GDM1 (cell line): Measurements from ENCODE around the gene RHBDF2.

Source experiments
- DNase-seq: peaks from one replicate; lab custom pipeline; 2025; lab: John Stamatoyannopoulos, UW

Gene RHBDF2

DNA sequence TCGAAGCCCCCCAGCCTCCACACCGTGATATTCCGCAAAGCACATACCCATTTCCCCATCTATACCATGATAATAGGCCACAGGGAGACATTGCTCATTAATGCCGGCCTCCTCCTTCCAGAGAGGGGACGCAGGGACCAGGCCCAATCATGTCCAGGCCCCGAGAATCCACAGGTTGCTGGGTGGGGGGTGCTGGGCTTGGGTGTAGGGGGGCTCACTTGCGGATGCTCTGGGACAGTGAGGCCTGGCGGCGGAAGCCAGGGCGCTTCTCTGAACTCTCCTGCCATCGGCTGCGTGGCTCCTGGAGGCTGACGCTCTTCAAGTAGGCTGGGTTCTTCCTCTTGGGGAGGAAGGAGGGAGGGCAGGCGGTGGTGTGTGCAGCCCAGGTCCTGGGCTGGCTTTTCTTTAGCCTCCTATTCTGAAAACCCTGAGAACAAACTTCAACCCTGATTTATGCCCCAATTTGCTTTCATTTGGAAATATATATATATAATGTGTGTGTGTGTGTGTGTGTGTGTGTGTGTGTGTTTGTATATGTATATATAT lies 21.6 kb downstream of the RHBDF2 start:
- DNase-seq: no peak

DNA sequence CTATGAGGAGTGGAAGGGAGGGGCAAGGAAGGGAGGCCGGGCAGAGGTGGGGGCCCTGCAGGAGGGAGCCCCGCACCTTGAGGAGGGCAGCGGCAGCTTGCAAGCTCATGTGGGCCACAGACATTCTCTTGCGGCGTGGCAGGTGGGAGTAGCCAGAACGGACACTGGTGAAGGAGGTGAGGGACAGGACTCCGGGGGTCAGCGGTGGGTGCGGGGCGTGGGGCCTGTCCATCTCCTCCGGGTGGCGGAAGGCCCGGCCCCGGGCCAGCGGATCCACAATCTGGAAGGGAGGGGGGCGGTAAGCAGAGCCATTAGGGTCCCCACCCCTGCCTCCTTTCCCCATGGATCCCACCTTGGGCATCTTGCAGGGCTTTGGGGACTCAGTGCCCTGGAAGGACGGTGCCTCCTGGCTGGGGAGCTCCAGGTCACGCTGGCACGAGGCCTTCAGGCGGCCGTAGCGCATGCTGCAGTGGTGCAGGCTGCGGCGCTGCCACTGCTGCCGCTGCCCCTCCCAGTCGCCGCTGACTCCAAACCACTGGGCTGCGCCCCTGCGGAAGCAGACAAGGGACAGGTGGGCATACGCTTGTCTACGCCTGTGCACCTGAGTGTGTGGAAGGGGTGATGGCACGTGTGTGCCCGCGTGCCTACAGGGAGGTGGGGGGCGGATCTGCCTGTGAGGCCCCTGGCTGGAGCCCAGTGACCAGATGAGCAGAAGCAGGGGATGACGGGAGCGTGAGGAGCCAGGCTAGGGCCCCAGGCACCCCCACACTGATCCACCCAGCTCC lies 22.3 kb downstream of the RHBDF2 start:
- DNase-seq: no peak

DNA sequence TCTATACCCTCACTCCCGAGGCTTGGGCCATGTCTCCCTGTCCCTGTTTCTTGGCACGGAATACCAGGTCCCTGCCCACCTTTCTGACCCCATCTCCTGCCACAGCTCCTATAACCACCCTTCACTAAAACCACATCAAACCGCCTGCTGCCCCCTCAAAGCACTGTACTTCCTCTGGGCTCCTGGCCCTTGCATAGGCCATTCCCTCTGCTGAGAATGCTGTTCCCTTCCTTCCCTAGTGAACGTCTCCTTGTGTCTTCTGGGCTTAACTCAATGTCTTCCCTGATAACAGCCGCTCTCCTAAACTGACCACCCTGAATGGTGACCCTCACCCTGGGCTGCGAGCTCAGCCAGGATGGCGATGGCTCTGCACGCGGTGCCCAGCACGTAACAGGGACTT lies 23.1 kb downstream of the RHBDF2 start:
- no peak for DNase-seq

DNA sequence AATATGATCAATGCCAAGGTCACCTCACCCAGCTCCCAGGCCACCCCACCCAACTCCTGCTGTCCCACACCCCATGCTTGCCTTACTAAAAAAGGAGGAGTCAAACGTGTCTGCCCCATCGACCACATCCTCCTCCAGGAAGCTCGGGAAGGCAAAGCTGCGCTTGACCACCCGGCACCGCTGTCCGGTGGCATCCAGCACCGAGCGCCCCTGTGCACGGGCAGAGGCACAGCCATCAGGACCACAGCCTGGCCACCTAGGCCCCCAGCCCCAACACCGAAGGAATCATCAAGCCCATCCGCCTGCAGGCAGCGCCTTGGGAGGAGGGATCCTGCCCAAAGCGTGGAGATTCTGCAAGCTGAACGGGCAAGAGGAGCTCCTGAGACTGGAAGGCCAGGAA lies 23.6 kb downstream of the RHBDF2 start:
- no peak for DNase-seq

DNA sequence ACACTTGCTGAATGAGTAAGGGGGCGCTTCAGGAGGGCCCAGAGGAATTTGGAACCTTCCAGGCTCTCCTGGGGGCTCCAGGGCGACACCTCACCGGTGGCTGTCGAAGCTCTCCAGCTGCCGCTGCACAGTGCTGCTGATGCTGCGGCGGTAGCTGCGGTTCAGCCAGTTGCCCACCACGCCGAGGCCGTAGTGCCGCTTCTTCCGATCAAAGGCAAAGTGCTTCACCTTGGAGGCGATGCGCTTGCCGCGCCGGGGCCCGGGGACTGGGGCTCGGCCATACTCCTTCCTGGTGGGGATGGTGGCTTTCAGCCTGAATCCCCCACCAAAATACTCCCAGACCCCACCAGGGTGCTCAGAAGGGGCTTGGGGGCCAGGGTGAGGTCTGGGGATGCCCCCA lies 24.5 kb downstream of the RHBDF2 start:
- no peak for DNase-seq

DNA sequence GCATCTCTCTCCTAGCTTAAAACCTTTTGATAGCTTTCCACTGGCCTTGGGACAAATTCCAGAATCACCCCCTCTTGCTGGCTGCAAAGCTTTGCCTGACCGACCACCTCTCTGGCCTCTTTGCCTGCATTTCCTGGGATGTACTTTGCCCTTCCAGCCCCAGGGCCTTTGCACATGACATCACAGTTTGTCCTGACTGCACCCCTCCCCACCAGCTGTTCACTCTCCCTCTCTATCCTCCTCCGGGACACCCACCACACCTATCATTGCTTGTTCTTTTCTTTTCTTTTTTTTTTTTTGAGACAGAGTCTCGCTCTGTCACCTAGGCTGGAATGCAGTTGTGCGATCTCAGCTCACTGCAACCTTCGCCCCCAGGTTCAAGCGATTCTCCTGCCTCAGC lies 25.9 kb downstream of the RHBDF2 start:
- no peak for DNase-seq

DNA sequence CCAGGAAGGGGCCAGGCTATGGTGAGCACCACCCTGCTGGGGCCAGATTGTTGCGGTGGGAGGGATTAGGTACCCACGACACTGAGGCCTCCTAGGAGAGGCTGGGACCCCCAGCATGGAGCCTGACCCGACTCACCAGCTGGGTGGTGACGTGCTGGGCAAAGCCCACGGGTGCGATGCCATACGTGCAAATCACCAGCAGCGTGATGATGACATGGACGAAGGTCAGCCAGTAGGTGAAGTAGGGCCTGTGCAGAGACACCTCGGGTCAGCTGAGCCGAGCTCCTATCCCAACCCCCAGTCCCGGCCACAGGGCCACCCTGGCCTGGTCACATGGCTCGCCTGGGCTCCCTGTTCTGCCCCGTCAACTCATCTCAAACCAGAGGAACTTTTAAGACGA lies 26.3 kb downstream of the RHBDF2 start:
- no peak for DNase-seq

DNA sequence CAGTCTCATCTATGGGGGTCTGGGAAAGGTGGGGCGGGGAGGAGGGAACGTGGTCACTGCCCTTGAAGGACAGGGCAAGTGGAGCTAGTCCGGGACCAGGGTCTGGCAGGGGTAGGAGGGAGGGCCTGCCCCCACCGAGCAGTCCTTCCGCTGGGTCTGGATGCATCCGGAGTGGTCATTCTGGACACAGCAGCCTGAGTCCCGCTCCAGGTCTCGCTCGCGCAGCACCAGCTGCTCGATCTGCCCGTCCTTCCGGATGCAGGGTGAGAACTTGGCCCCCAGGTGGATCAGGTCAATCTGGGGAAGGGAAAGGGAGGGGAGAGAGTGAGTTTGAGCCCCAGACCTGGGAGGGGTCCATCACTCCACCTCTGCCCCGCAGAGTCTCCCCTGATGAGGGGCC lies 27.0 kb downstream of the RHBDF2 start:
- DNase-seq: no peak

DNA sequence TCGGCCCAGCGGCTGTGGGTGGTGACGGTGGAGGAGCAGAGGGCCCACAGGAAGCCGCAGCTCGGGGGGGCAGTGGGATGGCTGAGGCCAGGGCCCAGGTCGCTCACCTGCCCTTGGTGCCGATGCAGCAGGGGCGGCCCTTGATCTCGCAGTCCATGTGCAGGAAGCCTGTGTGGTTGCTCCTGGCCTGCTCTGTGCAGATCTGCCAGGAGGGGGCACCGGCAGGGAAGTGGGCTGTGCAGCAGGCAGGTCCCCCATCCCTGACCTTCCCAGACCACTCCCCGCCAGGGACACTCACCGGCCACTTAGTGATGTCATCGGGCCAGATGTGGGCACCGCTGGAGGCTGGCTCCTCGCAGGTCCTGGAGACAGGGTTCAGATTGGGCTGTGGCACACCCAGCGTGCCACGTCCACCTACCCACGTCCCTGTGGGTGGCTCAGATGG lies 27.7 kb downstream of the RHBDF2 start:
- no peak for DNase-seq

DNA sequence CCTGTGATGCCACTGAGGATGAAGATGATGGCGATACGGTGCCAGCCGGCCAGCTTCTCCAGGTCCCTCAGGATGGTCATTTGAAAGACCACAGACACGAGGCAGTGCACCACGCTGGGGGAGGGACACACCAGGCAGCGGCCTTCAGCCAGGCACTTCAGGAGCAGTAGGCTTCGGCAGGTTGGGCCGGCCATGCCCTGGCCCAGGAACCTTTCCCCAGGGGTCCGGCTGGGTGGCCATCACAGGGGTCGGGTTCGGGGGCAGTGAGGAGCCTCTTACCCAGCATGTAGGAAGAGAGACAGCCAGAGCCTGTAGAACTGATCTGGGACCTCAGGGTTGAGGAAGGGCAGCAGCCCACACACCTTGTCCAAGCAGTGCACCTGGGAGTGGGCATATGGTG lies 28.5 kb downstream of the RHBDF2 start:
- no peak for DNase-seq

DNA sequence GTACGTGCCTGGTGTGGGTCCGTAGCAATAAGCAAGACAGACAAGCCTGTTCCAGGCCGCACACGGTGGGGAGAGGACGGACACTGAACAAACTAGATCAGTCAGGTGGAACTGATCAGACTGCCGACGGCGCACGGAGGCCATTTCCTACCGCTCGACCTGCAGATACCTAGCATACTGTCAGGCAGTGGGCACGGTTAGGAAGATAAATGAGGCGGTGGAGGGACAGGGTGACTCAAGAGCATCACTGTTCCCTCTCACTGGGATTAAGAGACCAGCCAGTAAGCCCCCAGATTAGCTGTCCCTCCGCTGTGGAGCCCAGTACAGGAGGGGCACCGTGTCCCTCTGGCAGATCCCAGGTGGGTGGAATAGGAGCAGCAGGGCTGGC lies 29.0 kb downstream of the RHBDF2 start:
- no peak for DNase-seq

DNA sequence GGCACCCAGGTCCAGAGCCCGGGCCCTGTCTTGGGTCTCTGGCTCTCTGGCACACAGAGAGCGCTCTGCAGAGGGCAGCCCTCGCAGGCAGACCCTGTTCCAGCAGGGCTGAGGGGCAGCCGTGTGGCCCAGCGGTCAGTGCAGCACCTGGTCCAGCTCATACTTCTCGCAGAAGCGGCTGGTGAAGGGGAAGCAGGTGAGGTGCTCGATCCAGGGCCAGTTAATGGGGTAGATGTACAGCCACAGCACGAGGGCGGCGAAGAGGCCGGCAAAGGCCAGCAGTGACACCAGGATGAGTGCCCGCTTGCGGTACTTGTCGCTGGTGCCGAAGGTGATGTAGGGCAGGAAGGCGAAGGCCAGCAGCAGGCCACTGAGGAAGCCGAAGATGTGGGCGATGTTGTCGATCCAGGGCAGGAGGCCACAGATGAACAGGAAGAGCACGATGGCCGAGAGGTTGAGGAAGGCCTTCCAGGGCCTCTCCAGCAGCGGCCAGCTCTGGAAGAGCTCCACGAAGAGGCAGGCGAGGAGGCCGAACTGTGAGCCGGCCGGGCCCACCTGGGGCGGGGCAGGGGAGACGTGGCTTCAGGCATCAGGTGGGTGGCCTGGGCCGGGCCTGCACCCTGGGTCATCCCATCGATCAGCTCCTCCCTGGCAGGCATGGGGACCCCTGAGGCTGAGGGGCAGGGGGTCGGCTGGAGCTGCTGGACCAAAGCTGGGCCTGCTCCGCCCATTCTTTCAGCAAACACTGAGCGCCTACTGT lies 29.5 kb downstream of the RHBDF2 start:
- DNase-seq: no peak

DNA sequence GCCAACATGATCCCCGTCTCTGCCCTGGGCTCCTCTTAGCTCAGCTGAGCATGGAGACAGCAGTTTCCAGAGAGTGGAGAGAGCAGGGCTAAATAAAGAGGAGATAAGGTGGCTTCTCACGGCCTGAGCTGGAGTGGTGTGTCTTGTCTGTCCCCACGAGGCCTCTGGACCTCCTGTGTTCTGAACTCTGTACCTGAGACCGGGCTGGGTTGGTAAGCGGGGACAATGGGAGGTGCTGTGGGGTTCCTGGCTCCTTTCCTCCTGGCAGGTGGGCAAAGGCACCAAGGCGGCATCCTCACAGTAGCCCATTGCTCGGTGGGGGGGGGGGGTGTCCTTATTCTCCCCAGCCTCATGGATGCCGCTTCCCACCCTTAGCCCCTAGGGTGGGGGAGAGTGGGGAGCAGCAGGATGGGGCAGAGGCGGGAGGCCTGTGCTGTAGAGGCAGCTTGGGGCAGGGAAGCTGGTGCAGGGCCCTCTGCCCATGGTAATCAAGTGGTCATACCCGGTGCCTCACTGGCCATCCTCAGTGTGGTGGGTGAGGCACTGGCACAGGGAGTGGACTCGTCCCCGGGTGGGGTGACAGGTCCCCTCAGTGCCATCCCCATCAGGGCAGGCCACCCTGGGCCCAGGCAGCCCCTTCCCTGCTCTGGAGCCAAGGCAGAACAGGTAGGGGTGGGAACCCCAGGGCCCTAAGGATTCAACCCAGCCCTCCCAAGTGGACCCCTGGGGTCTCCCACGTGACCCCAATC lies 31.1 kb downstream of the RHBDF2 start:
- no peak for DNase-seq

DNA sequence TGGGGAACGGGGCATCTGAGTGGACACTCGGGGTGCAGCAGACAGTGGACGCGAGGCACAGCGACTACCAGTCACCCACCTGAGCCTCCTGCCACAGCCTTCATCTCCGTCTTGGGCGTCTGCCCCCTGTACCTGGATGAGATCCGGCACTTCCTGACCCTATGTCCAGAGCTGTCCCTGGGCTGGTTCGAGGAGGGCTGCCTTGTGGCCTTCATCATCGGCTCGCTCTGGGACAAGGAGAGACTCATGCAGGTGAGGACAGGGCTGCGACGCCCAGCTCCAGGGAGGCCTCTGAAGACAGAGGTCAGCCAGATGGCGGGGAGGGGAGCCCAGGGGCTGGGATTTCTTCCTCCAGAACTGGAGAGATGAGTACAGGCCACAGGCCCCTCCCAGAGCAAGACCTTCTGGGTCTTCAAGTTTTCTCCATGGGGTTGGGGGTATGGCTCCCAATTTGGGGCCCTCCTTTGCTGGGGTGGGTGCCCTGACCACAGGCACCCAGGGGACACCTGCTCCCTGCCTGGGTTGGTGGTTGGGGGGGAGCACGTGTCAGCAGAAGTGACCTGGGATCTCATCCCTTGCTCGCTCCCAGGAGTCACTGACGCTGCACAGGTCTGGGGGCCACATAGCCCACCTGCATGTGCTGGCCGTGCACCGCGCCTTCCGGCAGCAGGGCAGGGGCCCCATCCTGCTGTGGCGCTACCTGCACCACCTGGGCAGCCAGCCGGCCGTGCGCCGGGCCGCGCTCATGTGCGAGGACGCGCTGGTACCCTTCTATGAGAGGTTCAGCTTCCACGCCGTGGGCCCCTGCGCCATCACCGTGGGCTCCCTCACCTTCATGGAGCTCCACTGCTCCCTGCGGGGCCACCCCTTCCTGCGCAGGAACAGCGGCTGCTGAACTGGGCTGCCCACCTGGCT lies 31.9 kb downstream of the RHBDF2 start:
- no peak for DNase-seq

DNA sequence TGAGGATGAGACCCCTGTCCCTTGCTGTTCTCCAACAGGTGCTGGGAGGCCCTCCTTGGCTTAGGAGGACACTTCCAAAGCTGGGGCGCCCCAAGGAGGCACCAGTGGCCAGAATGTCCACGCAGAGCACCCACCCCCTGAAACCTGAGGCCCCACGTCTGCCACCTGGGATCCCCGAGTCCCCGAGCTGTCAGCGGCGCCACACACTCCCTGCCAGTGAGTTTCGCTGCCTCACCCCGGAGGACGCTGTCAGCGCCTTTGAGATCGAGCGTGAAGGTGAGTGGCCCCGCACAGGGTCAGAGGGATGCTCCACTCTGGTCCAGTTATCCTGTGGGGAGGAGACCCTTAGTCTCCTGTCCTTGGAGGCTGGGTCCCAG lies 32.6 kb downstream of the RHBDF2 start:
- no peak for DNase-seq

DNA sequence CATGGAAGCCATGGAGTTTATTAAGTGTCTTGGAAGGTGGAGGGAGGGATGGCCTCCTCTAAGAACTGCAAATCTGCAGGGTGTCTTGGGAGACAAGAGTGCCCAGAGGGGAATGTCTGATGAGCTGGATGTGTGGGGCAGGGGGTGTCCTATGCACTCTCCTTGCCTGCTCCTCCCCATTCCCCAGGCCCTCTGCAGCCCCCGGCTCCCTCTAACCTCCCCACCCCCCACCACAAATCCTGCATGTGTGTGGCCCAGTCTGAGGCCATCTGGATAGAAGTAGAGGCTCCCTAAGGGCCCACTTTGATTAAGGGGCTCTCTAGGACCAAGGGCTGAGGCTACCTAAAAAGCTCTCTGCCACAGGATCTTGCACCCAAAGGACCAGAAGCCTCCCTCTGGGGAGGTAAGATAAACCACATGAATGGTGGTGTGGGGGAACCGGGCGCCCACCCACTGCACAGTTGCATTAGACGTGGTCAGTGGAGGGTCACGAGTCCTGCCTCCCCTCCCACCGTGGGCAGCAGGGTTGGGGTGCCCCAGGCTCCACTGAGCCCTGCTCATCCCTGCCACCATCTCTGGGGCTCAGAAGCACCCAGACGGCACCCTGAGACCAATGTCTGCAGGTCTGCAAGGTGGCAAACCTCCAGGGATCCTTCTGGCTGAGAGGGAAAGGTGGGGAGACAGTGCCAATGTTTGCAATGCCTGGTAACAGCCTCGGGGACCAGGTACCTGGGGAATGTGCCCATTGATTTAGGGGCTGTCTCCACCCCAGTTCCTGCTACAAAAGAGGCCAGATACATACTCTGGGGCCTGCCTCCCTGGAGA lies 33.2 kb downstream of the RHBDF2 start:
- DNase-seq: no peak

DNA sequence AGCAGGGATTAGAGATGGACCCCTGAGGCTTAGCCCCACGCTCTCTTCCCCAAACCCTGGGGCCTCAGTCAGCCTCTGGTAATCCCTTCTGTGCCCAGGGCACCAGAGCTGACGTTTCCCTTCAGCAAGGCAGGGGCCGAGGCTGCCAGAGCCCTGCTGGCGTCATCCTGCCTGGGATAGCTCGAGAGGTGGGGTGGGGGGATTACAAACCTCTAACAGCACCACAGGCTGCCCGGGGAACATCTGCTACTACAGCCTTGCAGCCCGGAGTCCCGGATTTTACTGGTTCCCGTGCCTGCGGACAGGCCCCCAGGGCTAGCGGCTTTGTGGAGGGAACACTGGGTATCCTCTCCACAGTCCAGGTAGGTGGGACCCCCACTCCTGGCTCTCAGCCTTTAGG lies 33.9 kb downstream of the RHBDF2 start, which contains the start of gene AANAT:
Gene AANAT, plus strand, starts transcription at position 238 of the 400 bp plus-strand sequence. CDS start 1,144 bp downstream, outside the sequence.
- no peak for DNase-seq

DNA sequence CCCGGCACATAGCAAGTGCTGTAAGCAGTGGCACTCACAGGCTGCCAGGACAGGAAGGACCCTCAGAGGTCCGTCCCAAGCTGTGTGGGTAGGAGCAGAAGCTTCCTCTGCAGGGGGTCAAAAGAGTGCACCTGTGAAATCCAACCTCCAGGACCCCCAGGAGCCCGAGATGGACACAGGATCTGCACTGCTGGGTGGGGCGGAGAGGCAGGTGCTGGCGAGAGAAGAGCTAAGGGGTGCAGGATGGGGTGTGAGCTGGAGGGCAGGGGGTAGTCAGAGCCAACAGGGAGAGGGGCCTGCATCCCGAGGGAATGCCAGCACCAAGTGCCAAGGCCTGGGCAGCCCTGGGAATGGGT lies 34.5 kb downstream of the RHBDF2 start:
- DNase-seq: no peak

DNA sequence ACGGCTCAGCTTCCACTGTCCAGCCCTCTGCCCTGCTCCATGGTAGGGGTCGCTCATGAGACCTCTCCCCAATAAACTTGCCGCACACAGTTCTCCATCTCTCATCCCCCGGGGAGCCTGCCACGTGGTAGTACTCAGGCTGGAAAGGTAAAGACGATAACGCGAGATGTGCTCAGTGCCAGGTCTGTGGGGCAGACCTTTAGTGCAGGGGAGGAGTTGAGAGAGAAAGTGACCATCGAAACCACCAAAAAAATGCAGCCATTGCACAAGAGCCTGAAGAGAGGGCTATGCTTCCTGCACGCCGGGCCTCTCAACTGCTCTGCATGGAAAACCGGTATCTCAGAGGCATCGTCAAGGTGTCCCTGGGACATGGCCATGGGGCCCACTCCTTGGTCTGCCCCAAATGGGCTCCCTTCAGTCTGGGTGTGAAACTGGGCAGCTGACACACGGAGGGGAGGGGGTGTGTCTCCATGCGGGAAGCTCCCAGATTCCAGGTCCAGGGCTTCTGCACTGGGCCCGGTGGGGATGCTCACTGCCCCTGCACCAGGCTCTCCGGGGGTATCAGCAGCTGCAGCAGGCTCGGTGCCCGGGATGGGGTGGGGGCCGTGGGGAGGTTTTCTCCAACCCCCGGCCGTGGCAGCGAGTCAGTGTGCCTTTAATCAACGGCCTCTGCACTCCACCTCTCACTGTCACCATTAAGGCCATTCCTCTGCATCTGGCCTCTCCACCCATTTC lies 38.5 kb downstream of the RHBDF2 start:
- no peak for DNase-seq
